Measurements from ENCODE around the gene HGFAC. TPM values are rescaled to one million over a fixed set of nuclear protein-coding genes. Genes with fewer than 3 reads are reported as not detected.
A peak's percentile ranks its signal among the peaks of the same experiment; 100 is the strongest.

The HGFAC gene
- total RNA-seq, 1 donor from 2014 or later = not detected

DNA sequence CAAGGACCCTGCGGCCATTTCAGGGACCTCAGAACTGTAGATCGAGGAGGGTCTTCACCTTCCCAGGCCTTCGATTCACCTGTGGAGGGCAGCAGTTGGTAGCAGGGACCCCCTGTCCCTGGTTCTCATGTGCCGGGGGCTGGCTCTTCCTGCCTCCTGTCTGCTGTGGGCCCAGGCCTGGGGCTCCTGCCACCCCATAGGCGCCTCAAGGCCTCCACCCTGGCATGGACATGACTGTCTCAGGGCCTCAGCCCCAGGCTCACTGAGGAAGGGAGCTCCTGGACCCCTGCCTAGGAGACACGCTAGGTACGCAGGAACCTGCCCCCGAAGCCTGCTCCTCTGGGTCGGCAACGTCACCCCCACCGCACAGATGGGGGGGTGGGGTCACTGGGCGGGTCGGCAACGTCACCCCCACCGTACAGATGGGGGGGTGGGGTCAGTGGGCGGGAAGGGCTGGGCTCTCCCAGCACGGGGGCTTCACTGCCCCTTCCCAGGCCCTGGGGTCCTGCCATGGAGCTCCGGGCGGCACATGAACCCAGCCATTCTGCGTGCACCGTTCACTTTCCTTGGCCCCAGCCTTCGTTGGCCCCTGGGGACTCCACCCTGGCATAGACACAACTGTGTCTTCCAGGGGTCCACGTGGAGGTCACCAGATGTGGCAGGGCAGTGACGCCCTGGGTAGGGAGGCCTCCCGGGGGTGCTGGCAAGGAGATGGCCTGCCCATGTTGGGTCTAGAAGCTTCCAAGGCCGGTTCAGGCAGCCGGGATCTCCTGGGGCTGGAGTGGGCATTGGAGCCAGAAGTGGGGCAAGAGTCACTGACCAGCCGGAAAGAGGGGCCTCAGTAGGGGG, 3.5 kb upstream of the HGFAC start:
- no peak overlapping the region for H3K4me3 Mint-ChIP-seq
- H3K4me1 Mint-ChIP-seq = no peaks in the 10 kb centered on the region
- DNase-seq = no peak
- H3K36me3 Mint-ChIP-seq (ENCODE audit: low read depth) = no peaks in the 10 kb centered on the region
- H3K27me3 Mint-ChIP-seq = no peaks in the 10 kb centered on the region
- H3K9me3 Mint-ChIP-seq = no peaks in the 10 kb centered on the region
- intact Hi-C loops (cut with micrococcal nuclease) = no loop called here
- H3K27ac Mint-ChIP-seq = no peak overlapping the region

- H3K4me3 Mint-ChIP-seq = no peak overlapping the region
- intact Hi-C loops (cut with micrococcal nuclease) = no loop called here
- no peak for DNase-seq
- H3K9me3 Mint-ChIP-seq = no peaks in the 10 kb centered on the region
- no peak overlapping the region for H3K27ac Mint-ChIP-seq
- H3K36me3 Mint-ChIP-seq (ENCODE audit: low read depth) = no peaks in the 10 kb centered on the region
- no peaks in the 10 kb centered on the region for H3K27me3 Mint-ChIP-seq
- H3K4me1 Mint-ChIP-seq = no peaks in the 10 kb centered on the region
These were observed 3.0 kb upstream of the HGFAC start for GRCh38 chr4:3438847-3439180.

DNA sequence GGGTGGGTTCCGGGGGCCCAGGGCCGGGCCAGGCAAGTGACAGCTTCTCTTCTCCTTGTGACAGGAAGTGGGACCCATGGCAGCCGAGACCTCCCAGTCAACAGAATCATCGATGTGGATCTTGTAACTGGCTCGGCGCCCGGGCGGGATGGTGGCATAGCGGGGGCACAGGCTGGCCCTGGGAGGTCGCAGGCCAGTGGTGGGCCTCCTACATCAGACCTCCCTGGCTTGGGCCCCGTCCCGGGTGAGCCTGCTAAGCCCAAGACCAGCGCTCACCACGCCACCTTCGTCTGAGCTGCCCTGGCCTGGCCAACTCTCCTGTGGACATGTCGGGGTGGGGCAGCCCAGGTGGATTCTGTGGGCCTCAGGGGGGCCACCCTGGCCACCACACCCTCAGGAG, 2.4 kb upstream of the HGFAC start:
- DNase-seq = no peak
- Mint-ChIP-seq H3K27ac (no peak overlapping the region), H3K36me3 (ENCODE audit: low read depth) (no peaks in the 10 kb centered on the region), H3K4me3 (no peak overlapping the region), H3K27me3 (no peaks in the 10 kb centered on the region), H3K9me3 (no peaks in the 10 kb centered on the region), H3K4me1 (no peaks in the 10 kb centered on the region)
- intact Hi-C loops (cut with micrococcal nuclease) = no loop called here

GRCh38 chr4:3440011-3440410, 1.8 kb upstream of the HGFAC start:
- Mint-ChIP-seq H3K27ac (no peak overlapping the region), H3K9me3 (no peaks in the 10 kb centered on the region), H3K4me1 (no peaks in the 10 kb centered on the region), H3K27me3 (no peaks in the 10 kb centered on the region), H3K4me3 (no peak overlapping the region), H3K36me3 (ENCODE audit: low read depth) (no peaks in the 10 kb centered on the region)
- intact Hi-C loops (cut with micrococcal nuclease) = no loop called here
- DNase-seq = no peak

DNA sequence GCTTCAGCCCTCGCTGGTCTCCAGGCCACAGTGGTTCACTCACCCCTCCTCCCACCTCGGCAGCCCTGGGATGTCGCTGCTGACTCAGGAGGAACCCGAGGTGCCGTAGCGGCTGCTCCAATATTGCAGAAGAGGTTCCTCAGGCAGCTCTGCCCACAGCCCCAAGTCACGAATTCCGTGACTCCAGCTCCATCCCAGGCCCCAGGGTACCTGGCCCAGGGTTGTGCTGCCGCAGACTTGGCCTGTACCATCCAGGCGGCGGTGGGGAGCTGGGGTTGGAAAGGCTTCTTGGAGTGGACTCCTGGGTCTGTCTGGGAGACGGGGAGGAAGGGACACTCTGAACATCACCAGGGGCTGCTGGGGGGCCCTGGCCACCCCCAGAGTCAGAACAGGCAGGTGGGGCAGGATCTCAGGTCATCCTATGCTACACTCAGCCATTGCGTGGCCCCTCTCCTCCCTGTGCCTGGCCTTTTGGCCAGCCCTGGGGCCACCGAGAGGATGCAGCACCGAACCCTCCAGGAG, 728 bp upstream of the HGFAC start:
- Mint-ChIP-seq H3K27me3 (no peaks in the 10 kb centered on the region), H3K9me3 (no peaks in the 10 kb centered on the region), H3K4me1 (no peaks in the 10 kb centered on the region), H3K36me3 (ENCODE audit: low read depth) (no peaks in the 10 kb centered on the region), H3K4me3 (no peak overlapping the region), H3K27ac (no peak overlapping the region)
- intact Hi-C loops (cut with micrococcal nuclease) = no loop called here
- DNase-seq = no peak

- no peaks in the 10 kb centered on the region for H3K4me1 Mint-ChIP-seq
- H3K36me3 Mint-ChIP-seq (ENCODE audit: low read depth) = no peaks in the 10 kb centered on the region
- no peak overlapping the region for H3K27ac Mint-ChIP-seq
- no peaks in the 10 kb centered on the region for H3K27me3 Mint-ChIP-seq
- intact Hi-C loops (cut with micrococcal nuclease) = no loop called here
- H3K9me3 Mint-ChIP-seq = no peaks in the 10 kb centered on the region
- H3K4me3 Mint-ChIP-seq = no peak overlapping the region
- no peak for DNase-seq
These were observed 741 bp downstream of the HGFAC start for GRCh38 chr4:3442460-3442958.

GRCh38 chr4:3442959-3443749, 1.4 kb downstream of the HGFAC start:
- H3K36me3 Mint-ChIP-seq (ENCODE audit: low read depth) = no peaks in the 10 kb centered on the region
- H3K4me3 Mint-ChIP-seq = no peak overlapping the region
- no peaks in the 10 kb centered on the region for H3K9me3 Mint-ChIP-seq
- H3K27me3 Mint-ChIP-seq = no peaks in the 10 kb centered on the region
- DNase-seq = peak; percentile 92
- no peak overlapping the region for H3K27ac Mint-ChIP-seq
- intact Hi-C loops (cut with micrococcal nuclease) = loop anchor here (1.0 kb wide), 2 partner anchors 97 to 337 kb away; no protein-coding TSS in a partner anchor
- no peaks in the 10 kb centered on the region for H3K4me1 Mint-ChIP-seq

DNA sequence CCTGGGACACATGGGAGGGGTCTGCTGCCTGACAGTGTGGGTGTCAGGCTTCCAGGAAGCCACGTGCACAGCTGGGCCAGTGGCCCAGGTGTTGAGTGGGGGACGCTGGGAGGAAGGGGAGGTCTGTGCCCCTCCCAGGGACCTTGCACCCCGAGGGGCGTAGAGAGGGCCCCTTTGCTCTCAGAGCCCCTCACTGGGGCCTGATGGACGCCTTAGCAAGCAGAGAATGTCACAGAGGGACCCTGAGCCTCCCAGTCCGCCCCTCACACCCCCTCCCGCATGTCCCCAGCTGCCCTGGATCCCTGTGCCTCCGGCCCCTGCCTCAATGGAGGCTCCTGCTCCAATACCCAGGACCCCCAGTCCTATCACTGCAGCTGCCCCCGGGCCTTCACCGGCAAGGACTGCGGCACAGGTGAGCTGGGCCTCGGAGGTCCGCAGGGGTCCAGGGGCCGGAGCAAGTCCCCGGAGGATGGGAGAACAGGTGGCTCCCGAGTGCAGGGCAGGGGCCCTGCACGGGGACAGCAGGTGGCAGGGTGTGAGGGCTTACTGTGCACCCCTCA, 2.1 kb downstream of the HGFAC start:
- Mint-ChIP-seq H3K4me3 (no peak overlapping the region), H3K27ac (no peak overlapping the region), H3K9me3 (no peaks in the 10 kb centered on the region), H3K36me3 (ENCODE audit: low read depth) (no peaks in the 10 kb centered on the region), H3K4me1 (no peaks in the 10 kb centered on the region), H3K27me3 (no peaks in the 10 kb centered on the region)
- DNase-seq = no peak
- intact Hi-C loops (cut with micrococcal nuclease) = loop anchor here (1.0 kb wide), 2 partner anchors 98 to 338 kb away; no protein-coding TSS in a partner anchor

DNA sequence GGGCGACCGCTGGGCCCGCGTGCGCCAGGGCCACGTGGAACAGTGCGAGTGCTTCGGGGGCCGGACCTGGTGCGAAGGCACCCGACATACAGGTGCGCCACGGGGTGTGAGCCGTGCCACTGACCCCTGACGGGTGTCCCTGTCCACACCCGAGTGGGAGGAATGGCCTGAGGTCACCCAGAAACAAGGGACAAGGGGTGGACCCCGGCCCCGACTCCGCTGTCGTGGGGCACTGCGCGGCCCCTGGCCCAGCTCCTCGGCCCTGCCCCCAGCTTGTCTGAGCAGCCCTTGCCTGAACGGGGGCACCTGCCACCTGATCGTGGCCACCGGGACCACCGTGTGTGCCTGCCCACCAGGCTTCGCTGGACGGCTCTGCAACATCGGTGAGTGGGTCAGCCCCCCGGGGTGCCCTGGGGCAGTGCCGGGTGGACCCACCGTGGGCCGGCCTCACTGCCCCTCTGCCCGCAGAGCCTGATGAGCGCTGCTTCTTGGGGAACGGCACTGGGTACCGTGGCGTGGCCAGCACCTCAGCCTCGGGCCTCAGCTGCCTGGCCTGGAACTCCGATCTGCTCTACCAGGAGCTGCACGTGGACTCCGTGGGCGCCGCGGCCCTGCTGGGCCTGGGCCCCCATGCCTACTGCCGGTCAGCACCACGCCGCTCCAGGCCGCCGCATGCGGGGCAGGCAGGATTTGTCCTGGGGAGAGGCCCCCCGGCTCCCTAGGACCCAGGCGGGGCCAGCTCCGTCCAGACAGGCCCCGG, 2.8 kb downstream of the HGFAC start:
- no peaks in the 10 kb centered on the region for H3K27me3 Mint-ChIP-seq
- no peak overlapping the region for H3K27ac Mint-ChIP-seq
- H3K36me3 Mint-ChIP-seq (ENCODE audit: low read depth) = no peaks in the 10 kb centered on the region
- no peaks in the 10 kb centered on the region for H3K9me3 Mint-ChIP-seq
- H3K4me1 Mint-ChIP-seq = no peaks in the 10 kb centered on the region
- DNase-seq = no peak
- no peak overlapping the region for H3K4me3 Mint-ChIP-seq
- intact Hi-C loops (cut with micrococcal nuclease) = no loop called here

GRCh38 chr4:3445111-3445820, 3.5 kb downstream of the HGFAC start:
- intact Hi-C loops (cut with micrococcal nuclease) = no loop called here

GRCh38 chr4:3445829-3446545, 4.2 kb downstream of the HGFAC start:
- no peaks in the 10 kb centered on the region for H3K9me3 Mint-ChIP-seq
- no peak overlapping the region for H3K4me3 Mint-ChIP-seq
- H3K27me3 Mint-ChIP-seq = no peaks in the 10 kb centered on the region
- no peaks in the 10 kb centered on the region for H3K4me1 Mint-ChIP-seq
- intact Hi-C loops (cut with micrococcal nuclease) = no loop called here
- no peak overlapping the region for H3K27ac Mint-ChIP-seq
- no peaks in the 10 kb centered on the region for H3K36me3 Mint-ChIP-seq (ENCODE audit: low read depth)
- no peak for DNase-seq

More at GRCh38 chr4:3445111-3445820, 3.5 kb downstream of the HGFAC start:
- H3K4me1 Mint-ChIP-seq = no peaks in the 10 kb centered on the region
- H3K9me3 Mint-ChIP-seq = no peaks in the 10 kb centered on the region
- H3K4me3 Mint-ChIP-seq = no peak overlapping the region
- H3K36me3 Mint-ChIP-seq (ENCODE audit: low read depth) = no peaks in the 10 kb centered on the region
- H3K27ac Mint-ChIP-seq = no peak overlapping the region
- no peaks in the 10 kb centered on the region for H3K27me3 Mint-ChIP-seq
- DNase-seq = no peak

DNA sequence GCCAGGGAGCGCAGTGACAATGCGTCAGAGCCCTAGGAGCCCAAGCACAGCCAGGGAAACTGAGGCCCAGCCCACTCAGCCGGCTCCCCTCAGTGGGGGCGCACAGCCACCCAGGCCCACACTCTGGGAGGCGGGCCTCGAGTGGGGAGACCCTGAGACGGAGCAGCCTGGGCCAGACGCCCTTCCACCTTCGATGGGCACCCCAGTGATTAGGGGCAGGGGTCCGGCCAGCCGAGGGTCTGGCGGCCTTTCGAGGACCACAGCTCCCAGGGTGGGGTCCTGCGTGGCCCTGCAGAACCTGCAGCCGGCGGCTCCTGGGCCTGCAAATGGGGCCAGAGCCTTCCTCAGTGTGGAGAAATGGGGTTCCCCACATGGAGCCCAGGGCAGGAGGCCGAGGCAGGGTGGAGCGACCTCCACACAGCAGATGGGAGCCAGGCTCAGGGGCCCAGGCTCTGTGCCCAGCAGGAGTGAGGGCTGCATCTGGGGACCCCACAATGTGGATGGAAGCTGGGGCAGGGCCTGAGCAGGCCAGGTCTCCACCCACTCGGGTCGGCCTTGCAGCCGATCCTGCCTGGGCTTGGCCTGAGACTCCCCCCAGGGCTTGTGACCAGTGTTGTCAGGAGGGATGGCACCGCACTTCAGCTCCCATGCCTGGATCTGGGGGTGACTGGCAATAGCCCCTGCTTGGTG, 5.0 kb downstream of the HGFAC start:
- intact Hi-C loops (cut with micrococcal nuclease) = no loop called here
- no peak overlapping the region for H3K4me3 Mint-ChIP-seq

More for the DNA sequence above, 5.0 kb downstream of the HGFAC start:
- DNase-seq = no peak
- H3K36me3 Mint-ChIP-seq (ENCODE audit: low read depth) = no peaks in the 10 kb centered on the region
- H3K27me3 Mint-ChIP-seq = no peaks in the 10 kb centered on the region
- H3K9me3 Mint-ChIP-seq = no peaks in the 10 kb centered on the region
- no peaks in the 10 kb centered on the region for H3K4me1 Mint-ChIP-seq
- no peak overlapping the region for H3K27ac Mint-ChIP-seq
